ENCODE results near the gene AQP12B.

Gene AQP12B

DNA sequence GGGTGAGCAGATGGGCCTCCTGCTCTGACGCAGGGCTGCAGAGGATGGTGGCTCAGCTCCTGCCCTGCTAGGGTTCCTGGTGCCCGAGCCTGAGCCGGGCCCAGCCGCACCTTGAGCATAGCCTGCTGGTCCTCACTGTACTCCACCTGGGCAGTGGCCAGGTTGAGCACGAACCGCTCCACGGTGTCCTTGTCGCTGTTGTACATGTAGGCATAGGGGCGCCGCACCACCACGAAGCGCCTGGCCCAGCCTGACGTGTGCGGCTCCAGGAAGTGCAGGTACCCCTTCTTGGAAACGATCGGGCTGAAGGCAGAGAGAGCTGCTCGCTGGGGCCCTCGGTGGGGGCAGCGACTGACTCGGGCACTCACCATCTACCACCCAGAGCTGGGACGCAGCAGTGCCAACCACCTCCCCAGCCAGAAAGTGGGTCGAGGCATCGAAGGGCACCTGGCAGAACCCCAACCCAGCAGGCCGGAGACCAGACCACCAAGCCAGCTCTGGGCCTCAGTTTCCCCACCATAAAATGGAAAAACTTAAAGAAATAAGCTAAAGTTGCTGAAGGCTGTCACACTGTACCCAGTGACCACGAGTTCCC is 36.3 kb upstream of the AQP12B start:
- Histone ChIP-seq H3K27ac (ENCODE audit: low read length) (no peak overlapping the region), H3K9me3 (ENCODE audit: insufficient read depth, low read length, severe bottlenecking) (no peaks in the 10 kb centered on the region), H3K4me1 (ENCODE audit: insufficient read depth, low read length) (no peaks in the 10 kb centered on the region), H3K79me2 (ENCODE audit: insufficient read depth, low read length) (no peaks in the 10 kb centered on the region), H4K20me1 (ENCODE audit: insufficient read depth, low read length) (peaks cover 22% of the 10 kb centered on the region; the same call in 1 of the 2 replicates), H3K4me2 (ENCODE audit: insufficient read depth, low read length) (no peak overlapping the region), H3K4me3 (ENCODE audit: low read depth in 1 of 2, low read length in 2 of 2) (no peak overlapping the region), H3K27me3 (ENCODE audit: insufficient read depth, low read length, poor library complexity) (no peaks in the 10 kb centered on the region), H2AFZ (ENCODE audit: low read depth, low read length) (no peak overlapping the region), H3K36me3 (ENCODE audit: insufficient read depth, low read length) (no peaks in the 10 kb centered on the region), H3K9ac (ENCODE audit: low read depth, low read length) (no peak overlapping the region)
- no peak for TF ChIP-seq EZH2 (IDR thresholded peaks at IDR 0.05; ENCODE audit: borderline replicate concordance, low read depth, low read length, severe bottlenecking)
- no peak for DNase-seq
- no peak for ATAC-seq (ENCODE audit: insufficient read depth, low read depth)

DNA sequence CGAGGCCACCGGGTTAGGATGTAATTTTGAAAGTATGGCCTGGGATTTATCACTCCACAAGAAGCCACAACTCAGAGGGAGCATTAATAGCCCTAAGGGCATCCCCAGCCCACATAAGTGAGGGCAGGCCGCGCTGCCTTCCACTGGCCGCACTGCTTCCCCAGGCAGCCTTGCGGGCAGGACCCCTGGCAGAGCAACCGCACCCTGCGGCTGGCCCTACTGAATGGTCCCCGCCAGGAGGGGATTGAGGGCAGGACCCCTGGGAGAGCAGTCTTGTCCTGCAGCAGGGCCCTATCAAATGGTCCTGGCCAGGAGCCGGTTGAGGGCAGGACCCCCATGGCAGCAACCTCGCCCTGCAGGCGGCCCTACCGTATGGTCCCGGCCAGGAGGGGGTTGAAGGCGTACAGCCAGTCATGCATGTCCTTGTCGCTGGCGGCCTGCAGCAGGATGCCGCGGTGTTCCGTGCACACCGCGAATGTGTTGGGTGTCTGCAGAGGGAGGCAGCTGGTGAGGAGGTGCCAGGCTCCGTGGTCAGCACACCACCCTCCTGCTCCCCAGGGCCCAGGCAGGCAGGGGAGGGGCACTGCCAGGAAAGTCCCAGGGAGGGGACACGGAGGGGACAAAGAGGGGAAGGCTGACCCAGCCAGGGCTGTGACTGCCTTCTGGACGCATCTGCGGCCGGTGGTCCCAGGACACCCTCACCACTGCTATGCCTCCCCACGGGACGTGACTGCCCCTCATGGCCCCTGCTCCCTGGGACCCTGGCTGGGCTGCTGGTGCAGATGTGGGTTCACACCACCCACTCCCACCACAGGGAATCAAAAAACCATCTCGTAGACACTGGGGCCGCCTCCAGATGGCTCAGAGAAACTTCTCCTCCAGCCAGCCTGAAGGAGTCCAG is 35.2 kb upstream of the AQP12B start:
- no peaks in the 10 kb centered on the region for H3K9me3 ChIP-seq (ENCODE audit: insufficient read depth, low read length, severe bottlenecking)
- H4K20me1 ChIP-seq (ENCODE audit: insufficient read depth, low read length): peaks cover 22% of the 10 kb centered on the region
- no peaks in the 10 kb centered on the region for H3K27me3 ChIP-seq (ENCODE audit: insufficient read depth, low read length, poor library complexity)
- H3K4me2 ChIP-seq (ENCODE audit: insufficient read depth, low read length): no peak overlapping the region
- ATAC-seq (ENCODE audit: insufficient read depth, low read depth) (no peak), DNase-seq (no peak)
- no peak overlapping the region for H3K9ac ChIP-seq (ENCODE audit: low read depth, low read length)
- H2AFZ ChIP-seq (ENCODE audit: low read depth, low read length): no peak overlapping the region
- TF ChIP-seq CTCF (IDR thresholded peaks at IDR 0.05; ENCODE audit: borderline replicate concordance, extremely low read depth, low read length, poor library complexity, severe bottlenecking) (no peak), EZH2 (IDR thresholded peaks at IDR 0.05; ENCODE audit: borderline replicate concordance, low read depth, low read length, severe bottlenecking) (no peak)
- H3K4me1 ChIP-seq (ENCODE audit: insufficient read depth, low read length): no peaks in the 10 kb centered on the region
- no peaks in the 10 kb centered on the region for H3K36me3 ChIP-seq (ENCODE audit: insufficient read depth, low read length)
- H3K27ac ChIP-seq (ENCODE audit: low read length): no peak overlapping the region
- H3K79me2 ChIP-seq (ENCODE audit: insufficient read depth, low read length): no peaks in the 10 kb centered on the region
- no peak overlapping the region for H3K4me3 ChIP-seq (ENCODE audit: low read depth in 1 of 2, low read length in 2 of 2)

DNA sequence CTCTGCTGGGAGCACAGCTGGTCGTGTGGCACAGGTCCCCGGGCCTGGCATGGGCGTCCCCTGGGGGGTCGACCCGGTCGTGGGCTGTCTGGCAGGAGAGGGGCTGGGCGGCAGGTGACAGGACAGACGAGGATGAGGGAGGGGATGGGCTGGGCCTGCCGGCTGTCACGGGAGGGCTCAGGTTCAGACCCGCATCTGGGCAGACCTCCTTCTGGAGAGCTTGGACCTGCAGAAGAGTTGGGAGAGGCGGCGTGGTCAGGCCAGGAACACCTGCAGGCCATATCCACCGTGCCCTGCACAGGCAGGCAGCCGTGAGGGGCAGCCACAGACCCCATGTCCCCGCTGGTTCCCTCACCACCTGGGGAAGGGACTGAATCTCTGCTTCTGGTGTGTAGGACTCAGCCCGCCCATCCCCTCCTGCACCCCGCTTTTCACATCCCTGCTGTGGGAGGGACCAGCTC is 34.5 kb upstream of the AQP12B start:
- Histone ChIP-seq H3K27ac (ENCODE audit: low read length) (no peak overlapping the region), H3K79me2 (ENCODE audit: insufficient read depth, low read length) (no peaks in the 10 kb centered on the region), H3K27me3 (ENCODE audit: insufficient read depth, low read length, poor library complexity) (no peaks in the 10 kb centered on the region), H4K20me1 (ENCODE audit: insufficient read depth, low read length) (peaks cover 22% of the 10 kb centered on the region), H3K4me1 (ENCODE audit: insufficient read depth, low read length) (no peaks in the 10 kb centered on the region), H2AFZ (ENCODE audit: low read depth, low read length) (no peak overlapping the region), H3K4me2 (ENCODE audit: insufficient read depth, low read length) (no peak overlapping the region), H3K9ac (ENCODE audit: low read depth, low read length) (no peak overlapping the region), H3K9me3 (ENCODE audit: insufficient read depth, low read length, severe bottlenecking) (no peaks in the 10 kb centered on the region), H3K36me3 (ENCODE audit: insufficient read depth, low read length) (no peaks in the 10 kb centered on the region), H3K4me3 (ENCODE audit: low read depth in 1 of 2, low read length in 2 of 2) (no peak overlapping the region)
- ATAC-seq (ENCODE audit: insufficient read depth, low read depth) (no peak), DNase-seq (no peak)
- TF ChIP-seq CTCF (IDR thresholded peaks at IDR 0.05; ENCODE audit: borderline replicate concordance, extremely low read depth, low read length, poor library complexity, severe bottlenecking): no peak
- TF ChIP-seq EZH2 (IDR thresholded peaks at IDR 0.05; ENCODE audit: borderline replicate concordance, low read depth, low read length, severe bottlenecking): no peak
